Measurements from ENCODE around the gene PROSER2.

Gene PROSER2

DNA sequence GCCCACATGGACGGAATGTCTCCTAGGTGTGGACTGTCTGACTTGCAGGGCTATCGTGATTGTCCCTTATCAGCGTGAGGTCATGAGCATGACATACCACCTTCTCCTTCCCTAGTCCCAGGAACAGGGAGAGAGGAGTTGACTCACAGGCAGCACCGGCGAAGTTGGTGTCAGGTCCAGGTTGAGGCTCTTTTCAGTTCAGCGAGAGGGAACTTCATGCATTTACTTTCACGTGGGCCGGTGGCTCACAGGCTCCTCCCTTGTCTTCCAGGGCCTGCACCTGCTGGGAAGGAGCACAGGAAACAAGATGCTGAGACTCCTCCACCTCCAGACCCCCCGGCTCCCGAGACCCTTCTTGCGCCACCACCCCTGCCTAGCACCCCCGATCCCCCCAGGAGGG is 46.1 kb downstream of the PROSER2 start:
- TF ChIP-seq, protein P1, sequence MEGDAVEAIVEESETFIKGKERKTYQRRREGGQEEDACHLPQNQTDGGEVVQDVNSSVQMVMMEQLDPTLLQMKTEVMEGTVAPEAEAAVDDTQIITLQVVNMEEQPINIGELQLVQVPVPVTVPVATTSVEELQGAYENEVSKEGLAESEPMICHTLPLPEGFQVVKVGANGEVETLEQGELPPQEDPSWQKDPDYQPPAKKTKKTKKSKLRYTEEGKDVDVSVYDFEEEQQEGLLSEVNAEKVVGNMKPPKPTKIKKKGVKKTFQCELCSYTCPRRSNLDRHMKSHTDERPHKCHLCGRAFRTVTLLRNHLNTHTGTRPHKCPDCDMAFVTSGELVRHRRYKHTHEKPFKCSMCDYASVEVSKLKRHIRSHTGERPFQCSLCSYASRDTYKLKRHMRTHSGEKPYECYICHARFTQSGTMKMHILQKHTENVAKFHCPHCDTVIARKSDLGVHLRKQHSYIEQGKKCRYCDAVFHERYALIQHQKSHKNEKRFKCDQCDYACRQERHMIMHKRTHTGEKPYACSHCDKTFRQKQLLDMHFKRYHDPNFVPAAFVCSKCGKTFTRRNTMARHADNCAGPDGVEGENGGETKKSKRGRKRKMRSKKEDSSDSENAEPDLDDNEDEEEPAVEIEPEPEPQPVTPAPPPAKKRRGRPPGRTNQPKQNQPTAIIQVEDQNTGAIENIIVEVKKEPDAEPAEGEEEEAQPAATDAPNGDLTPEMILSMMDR (conservative IDR thresholded peaks at IDR 0.05), result no peak
- no peak overlapping the region for H3K27ac ChIP-seq

DNA sequence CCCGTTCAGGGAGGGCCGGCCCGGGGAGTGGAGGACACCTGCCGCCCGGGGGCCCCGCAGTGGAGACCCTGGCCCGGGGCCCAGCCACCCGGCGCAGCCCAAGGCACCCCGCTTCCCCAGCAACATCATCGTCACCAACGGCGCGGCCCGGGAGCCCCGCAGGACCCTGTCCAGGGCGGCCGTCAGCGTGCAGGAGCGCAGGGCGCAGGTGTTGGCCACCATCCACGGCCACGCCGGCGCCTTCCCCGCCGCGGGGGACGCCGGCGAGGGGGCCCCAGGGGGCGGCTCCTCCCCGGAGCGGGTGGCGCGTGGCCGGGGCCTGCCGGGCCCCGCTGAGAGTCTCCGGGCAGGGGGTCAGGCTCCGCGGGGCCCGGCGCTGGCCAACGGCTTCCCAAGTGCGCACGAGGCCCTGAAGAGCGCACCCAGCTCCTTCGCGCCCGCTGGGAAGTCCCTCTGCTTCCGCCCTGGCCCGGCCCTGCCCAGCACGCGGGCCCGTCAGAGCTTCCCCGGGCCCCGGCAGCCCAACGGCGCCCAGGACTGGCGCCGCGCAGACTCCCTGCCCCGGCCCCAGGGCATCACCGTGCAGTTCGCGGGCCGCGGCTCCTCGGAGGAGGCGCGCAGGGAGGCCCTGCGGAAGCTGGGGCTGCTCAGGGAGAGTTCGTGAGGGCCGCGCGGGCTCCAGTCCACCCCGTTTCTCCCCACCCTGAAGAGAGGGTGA is 46.7 kb downstream of the PROSER2 start:
- no peak overlapping the region for H3K27ac ChIP-seq
- TF ChIP-seq, protein P1 (conservative IDR thresholded peaks at IDR 0.05), result no peak

DNA sequence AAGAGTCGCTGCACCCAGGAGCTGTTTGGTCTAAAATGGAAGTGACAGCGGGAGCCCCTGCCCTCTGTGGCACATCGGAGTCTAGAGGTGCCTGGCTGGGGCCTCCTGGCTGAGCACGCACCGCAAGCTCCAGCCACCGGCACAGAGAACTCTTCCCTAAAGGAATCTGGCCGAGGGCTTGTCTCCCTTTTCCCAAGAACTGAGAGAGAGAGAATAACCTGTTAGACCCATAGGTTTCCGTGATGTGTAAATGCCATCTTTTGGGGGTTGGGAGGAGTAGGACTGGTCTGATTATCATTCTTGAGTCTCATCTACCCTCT is 47.3 kb downstream of the PROSER2 start:
- TF ChIP-seq, protein P1 (conservative IDR thresholded peaks at IDR 0.05), result no peak
- H3K27ac ChIP-seq, result no peak overlapping the region

- no peak overlapping the region for H3K27ac ChIP-seq
- TF ChIP-seq, protein P1 (conservative IDR thresholded peaks at IDR 0.05), result no peak
Observed at GRCh38 chr10:11870900-11871400, 47.8 kb downstream of the PROSER2 start.

- TF ChIP-seq, protein P1 (conservative IDR thresholded peaks at IDR 0.05), result no peak
Observed at GRCh38 chr10:11871466-11871865, 48.3 kb downstream of the PROSER2 start.

DNA sequence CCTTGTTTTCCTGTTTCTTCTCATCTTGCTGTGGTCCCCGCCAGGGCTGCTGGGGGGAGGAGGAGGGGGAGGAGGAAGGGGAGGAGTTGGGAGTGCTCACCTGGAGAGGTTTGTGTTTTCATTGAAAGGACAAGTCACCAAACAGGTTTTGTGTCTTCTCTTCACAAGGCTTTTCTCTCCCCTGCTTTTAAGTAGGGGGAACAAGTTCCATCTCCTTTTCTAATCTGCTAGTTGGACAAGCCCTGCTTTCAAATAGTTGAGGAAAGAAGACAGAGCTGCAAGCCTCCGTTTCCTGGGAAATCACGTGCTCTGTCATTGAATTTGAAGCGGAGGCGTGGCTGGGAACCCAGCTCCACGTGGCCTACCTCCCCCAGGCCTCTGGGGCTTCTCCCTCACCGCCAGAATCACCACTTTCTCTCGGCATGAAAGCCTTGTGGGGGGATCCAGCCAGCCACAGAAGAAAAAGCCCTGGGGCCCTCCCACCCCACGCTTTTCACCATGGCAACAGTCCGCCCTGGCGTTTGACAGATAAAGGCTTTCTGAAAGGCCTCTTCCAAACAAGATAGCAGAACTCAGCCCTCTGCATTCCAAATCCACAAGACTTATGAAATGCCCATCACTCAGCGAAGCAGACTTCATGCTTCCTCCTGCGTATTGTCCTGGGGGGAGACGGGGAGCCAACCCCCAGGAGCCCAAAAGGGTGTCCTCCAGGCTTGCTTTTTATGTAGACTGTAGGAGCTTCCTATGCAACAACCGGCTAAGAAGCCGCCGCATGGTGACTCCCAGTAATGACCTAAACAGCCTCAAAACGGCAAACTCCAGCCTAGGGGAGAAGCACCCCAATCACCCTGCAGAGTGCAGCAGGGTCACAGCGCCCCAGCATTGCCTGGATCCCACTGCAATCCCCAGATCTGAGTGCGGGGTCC is 51.7 kb downstream of the PROSER2 start:
- TF ChIP-seq, protein P1 (conservative IDR thresholded peaks at IDR 0.05), result no peak
- H3K27ac ChIP-seq, result peak overlapping the region; percentile 94

More at GRCh38 chr10:11871466-11871865, 48.3 kb downstream of the PROSER2 start:
- no peak overlapping the region for H3K27ac ChIP-seq

Data from VCaP (cell line).